GM19239 (cell line): ENCODE results near the gene BEND6.
"Not testable (repeated sequence)": the region's sequence is repeated elsewhere in the genome, so short reads cannot be mapped to it uniquely, and the experiment has no call there.

Experiments
- DNase-seq: peaks from one replicate; pipeline ENCODE4 v3.0.0; 2011; ENCODE audit warnings: low spot score; ENCODE audit not compliant: insufficient read length
- FAIRE-seq: peaks from 2 replicates; lab custom pipeline; 2011; peaks lifted over from hg19 to GRCh38; lab: Jason Lieb, UNC

BEND6 gene

GRCh38 chr6:57021086-57021720 lies 66.3 kb downstream of the BEND6 start:
- DNase-seq, result peak; percentile 32
- peak; percentile 81 for FAIRE-seq

- DNase-seq, result no peak
- FAIRE-seq, result no peak
These were observed 69.4 kb downstream of the BEND6 start for GRCh38 chr6:57024321-57024720.

- FAIRE-seq, result no peak
- no peak for DNase-seq
These were observed 69.9 kb downstream of the BEND6 start for GRCh38 chr6:57024775-57025174.

GRCh38 chr6:57026001-57026400 lies 71.1 kb downstream of the BEND6 start:
- FAIRE-seq (no peak), DNase-seq (no peak)

- FAIRE-seq (no peak), DNase-seq (no peak)
These were observed 72.4 kb downstream of the BEND6 start for GRCh38 chr6:57027301-57027700.

- FAIRE-seq (no peak), DNase-seq (no peak)
These were observed 74.3 kb downstream of the BEND6 start for GRCh38 chr6:57029213-57029612.

- DNase-seq (no peak), FAIRE-seq (no peak)
These were observed 78.3 kb downstream of the BEND6 start for GRCh38 chr6:57033228-57033627.

GRCh38 chr6:57035549-57035948 lies 80.6 kb downstream of the BEND6 start:
- FAIRE-seq (no peak), DNase-seq (no peak)

- DNase-seq (no peak), FAIRE-seq (no peak)
These were observed 84.0 kb downstream of the BEND6 start for GRCh38 chr6:57038906-57039305.

GRCh38 chr6:57040011-57040410 lies 85.1 kb downstream of the BEND6 start:
- DNase-seq (no peak), FAIRE-seq (no peak)

- DNase-seq, FAIRE-seq: not testable (repeated sequence)
These were observed 89.2 kb downstream of the BEND6 start for GRCh38 chr6:57044061-57044460.

- DNase-seq (no peak), FAIRE-seq (no peak)
These were observed 89.7 kb downstream of the BEND6 start for GRCh38 chr6:57044568-57044967.

- DNase-seq, result peak; percentile 60
These were observed 91.7 kb downstream of the BEND6 start, which contains the start of gene KIAA1586 for GRCh38 chr6:57046332-57047256. TSS of gene KIAA1586 (plus strand) at chr6:57046693. CDS start at chr6:57046756, 63 bp downstream.

GRCh38 chr6:57047257-57047585 lies 92.3 kb downstream of the BEND6 start:
- peak; percentile 98 for FAIRE-seq

More at GRCh38 chr6:57046332-57047256, 91.7 kb downstream of the BEND6 start, which contains the start of gene KIAA1586:
- not testable (repeated sequence) for FAIRE-seq

GRCh38 chr6:57047859-57048258 lies 93.0 kb downstream of the BEND6 start:
- not testable (repeated sequence) for FAIRE-seq, DNase-seq

More at GRCh38 chr6:57047257-57047585, 92.3 kb downstream of the BEND6 start:
- not testable (repeated sequence) for DNase-seq

GRCh38 chr6:57048577-57048976 lies 93.7 kb downstream of the BEND6 start:
- FAIRE-seq (no peak), DNase-seq (no peak)

GRCh38 chr6:57063847-57064246 lies 108.9 kb downstream of the BEND6 start:
- no peak for FAIRE-seq

GRCh38 chr6:57064809-57065208 lies 109.9 kb downstream of the BEND6 start:
- FAIRE-seq (no peak), DNase-seq (no peak)

More at GRCh38 chr6:57063847-57064246, 108.9 kb downstream of the BEND6 start:
- DNase-seq, result no peak

GRCh38 chr6:57068061-57068460 lies 113.2 kb downstream of the BEND6 start:
- FAIRE-seq (no peak), DNase-seq (no peak)

GRCh38 chr6:57069228-57069627 lies 114.3 kb downstream of the BEND6 start:
- no peak for FAIRE-seq

GRCh38 chr6:57069920-57070331 lies 115.0 kb downstream of the BEND6 start:
- DNase-seq, result no peak
- FAIRE-seq, result no peak

More at GRCh38 chr6:57069228-57069627, 114.3 kb downstream of the BEND6 start:
- DNase-seq, result no peak
